Endothelial cell of umbilical vein (primary cell): ENCODE results near the gene C20orf141. TPM values are rescaled to one million over a fixed set of nuclear protein-coding genes. Genes with fewer than 3 reads are reported as not detected.
A peak's percentile ranks its signal among the peaks of the same experiment; 100 is the strongest.

ENCODE experiments used
- BruUV-seq: library from RNA; stranded (reverse); fragments of 400-500 nt; replicated peaks from 2 replicates; lab custom pipeline; 2021; lab: Mats Ljungman, UMichigan
- CTCF ChIA-PET: fragments of 300-600, 350-600 bp; sonication (Branson Sonifier 250); formaldehyde crosslinking; loops from one replicate; lab custom pipeline; 2021; ENCODE audit warnings: antibody characterized with exemption, inconsistent platforms; lab: Charles Lee
- POLR2A ChIA-PET: fragments of 300-600, 350-600 bp; sonication (Branson Sonifier 250); formaldehyde crosslinking; loops from one replicate; lab custom pipeline; 2021; ENCODE audit warnings: antibody characterized with exemption, inconsistent platforms; lab: Charles Lee
- DNase-seq: peaks from one replicate; pipeline ENCODE4 v3.0.0-alpha.2; 2011; ENCODE audit warnings: low read depth, low spot score
- FAIRE-seq: peaks from 2 replicates; lab custom pipeline; 2011; peaks lifted over from hg19 to GRCh38; lab: Jason Lieb, UNC
- H2AFZ ChIP-seq: 2 replicates; pipeline ENCODE4 v1.6.0; 2012; ENCODE audit warnings: low read depth, low read length, control low read depth, inconsistent platforms
- H3K27ac ChIP-seq: 2 replicates; pipeline ENCODE4 v1.5.1; 2011; ENCODE audit warnings: low read depth, mild to moderate bottlenecking, control low read depth, low read length, moderate library complexity; ENCODE audit not compliant: insufficient read depth
- H3K27me3 ChIP-seq, 2 experiments: 2 replicates each; pipeline versions ENCODE4 v1.6.0 to v1.6.1; 2011; ENCODE audit warnings: low read length in 2 of 2, mixed read lengths in 1 of 2; ENCODE audit not compliant: control insufficient read depth in 2 of 2, insufficient read depth in 2 of 2
- H3K36me3 ChIP-seq, 2 experiments: 2 replicates in 1 of 2; 3 replicates in 1 of 2; pipeline ENCODE4 v1.5.1; 2011; ENCODE audit warnings: low read length in 2 of 2, mild to moderate bottlenecking in 1 of 2, moderate library complexity in 1 of 2; ENCODE audit not compliant: control insufficient read depth in 2 of 2, insufficient read depth in 2 of 2; ENCODE audit errors: extremely low read depth in 1 of 2
- H3K4me1 ChIP-seq: 3 replicates; pipeline ENCODE4 v1.5.1; 2011; ENCODE audit warnings: mild to moderate bottlenecking, low read length; ENCODE audit not compliant: control insufficient read depth, insufficient read depth; ENCODE audit errors: extremely low read depth
- H3K4me2 ChIP-seq: 2 replicates; pipeline ENCODE4 v1.6.1; 2011; ENCODE audit warnings: low read length, control low read depth, mixed read lengths; ENCODE audit not compliant: insufficient read depth
- H3K4me3 ChIP-seq, 3 experiments: fragments of 200-600 bp in 1 of 3; sonication (generic), shearing (Covaris generic) in 1 of 3; replicated peaks in 1 of 3; 2 replicates each; pipeline ENCODE4 v1.5.1; 2011 to 2016; ENCODE audit warnings: control low read depth in 3 of 3, low read length in 3 of 3, mild to moderate bottlenecking in 2 of 3, inconsistent platforms in 1 of 3, low read depth in 1 of 3, moderate library complexity in 1 of 3; ENCODE audit not compliant: insufficient read depth in 1 of 3
- H3K79me2 ChIP-seq: 2 replicates; pipeline ENCODE4 v1.6.0; 2012; ENCODE audit warnings: low read length, inconsistent platforms; ENCODE audit not compliant: control insufficient read depth, insufficient read depth
- H3K9ac ChIP-seq: replicated peaks from 2 replicates; pipeline ENCODE3; 2011; ENCODE audit warnings: low read length, control low read depth; ENCODE audit not compliant: insufficient read depth; ENCODE audit errors: extremely low read depth
- H3K9me1 ChIP-seq: replicated peaks from 3 replicates; pipeline ENCODE4 v1.6.0; 2011; ENCODE audit warnings: mild to moderate bottlenecking, low read length; ENCODE audit not compliant: control insufficient read depth, insufficient read depth; ENCODE audit errors: extremely low read depth
- H3K9me3 ChIP-seq: replicated peaks from 2 replicates; pipeline ENCODE4 v1.5.1; 2012; ENCODE audit warnings: low read length, inconsistent platforms; ENCODE audit not compliant: control insufficient read depth, insufficient read depth
- H4K20me1 ChIP-seq: replicated peaks from 2 replicates; pipeline ENCODE3; 2011; ENCODE audit warnings: mild to moderate bottlenecking, low read length; ENCODE audit not compliant: control insufficient read depth, insufficient read depth; ENCODE audit errors: extremely low read depth
- EZH2 ChIP-seq: IDR thresholded peaks from 2 replicates; pipeline ENCODE4 v1.6.1; 2012; ENCODE audit warnings: borderline replicate concordance, low read depth, mild to moderate bottlenecking, moderate library complexity, low read length, inconsistent platforms; ENCODE audit not compliant: severe bottlenecking
- FOS ChIP-seq: IDR thresholded peaks from 2 replicates; pipeline ENCODE4 v1.6.1; 2011; ENCODE audit warnings: mild to moderate bottlenecking, low read length, moderate library complexity, borderline replicate concordance; ENCODE audit not compliant: insufficient read depth
- GATA2 ChIP-seq: IDR thresholded peaks from 2 replicates; pipeline ENCODE4 v1.7.0; 2011; ENCODE audit warnings: low read depth, mild to moderate bottlenecking, moderate library complexity, mixed read lengths, low read length; ENCODE audit not compliant: insufficient read length, insufficient read depth
- JUN ChIP-seq: IDR thresholded peaks from 2 replicates; pipeline ENCODE4 v1.6.1; 2011; ENCODE audit warnings: borderline replicate concordance, low read depth; ENCODE audit not compliant: insufficient read length, insufficient read depth
- MYC ChIP-seq: IDR thresholded peaks from one replicate; pipeline ENCODE4 v1.6.1; 2011; ENCODE audit warnings: mild to moderate bottlenecking, low read depth, low read length
- POLR2A ChIP-seq: IDR thresholded peaks from 2 replicates; pipeline ENCODE4 v1.6.1; 2012; ENCODE audit warnings: low read depth, mild to moderate bottlenecking, control low read depth, low read length
- POLR2AphosphoS5 ChIP-seq: IDR thresholded peaks from 2 replicates; pipeline ENCODE4 v1.6.1; 2012; ENCODE audit warnings: low read depth, mild to moderate bottlenecking, control low read depth, low read length, moderate library complexity; ENCODE audit not compliant: insufficient read depth
- dilution Hi-C: fragments of 300-500 bp; cut with MboI; formaldehyde crosslinking; loops from one replicate; pipeline ENCODE4 v1.15.0; 2019; ENCODE audit warnings: low sequenced_read_pairs; ENCODE audit not compliant: extremely low pct_ligation_motif_present
- intact Hi-C: fragments of 100-400 bp; cut with micrococcal nuclease; formaldehyde crosslinking; loops from one replicate; pipeline ENCODE4 v1.10.0; 2022
- polyA plus RNA-seq, 4 experiments: library from polyadenylated mRNA; depleted of rRNA in 3 of 4; stranded (reverse) in 3 of 4; unstranded in 1 of 4; fragments of >200 nt; gene quantifications; 2 replicates each; pipeline versions ENCODE4 v1.2.1 to v1.2.3, GENCODE V29; 2011 to 2012; ENCODE audit warnings: missing spikeins in 1 of 4
- total RNA-seq: library from RNA; stranded (reverse); gene quantifications from 2 replicates; pipeline ENCODE4 v1.2.3, GENCODE V29; 2021
- TF ChIP-seq, protein P1 (sequence below): IDR thresholded peaks from 2 replicates; pipeline ENCODE4 v1.6.1; 2011; ENCODE audit not compliant: insufficient read depth, insufficient read length
- TF ChIP-seq, protein P2 (sequence below), 2 donors: IDR thresholded peaks; 1 replicate in 1 of 2; 2 replicates in 1 of 2; pipeline ENCODE4 v1.5.1; 2011; ENCODE audit warnings: low read length in 2 of 2, mild to moderate bottlenecking in 2 of 2, moderate library complexity in 2 of 2, control low read depth in 1 of 2, inconsistent platforms in 1 of 2, low read depth in 1 of 2; ENCODE audit not compliant: insufficient read depth in 1 of 2; ENCODE audit errors: extremely low read depth in 1 of 2

Gene C20orf141
- total and polyA plus RNA-seq, 2 donors (not counting 3 experiments of a cell fraction or from before 2014, with no cell fraction given), result not detected

DNA sequence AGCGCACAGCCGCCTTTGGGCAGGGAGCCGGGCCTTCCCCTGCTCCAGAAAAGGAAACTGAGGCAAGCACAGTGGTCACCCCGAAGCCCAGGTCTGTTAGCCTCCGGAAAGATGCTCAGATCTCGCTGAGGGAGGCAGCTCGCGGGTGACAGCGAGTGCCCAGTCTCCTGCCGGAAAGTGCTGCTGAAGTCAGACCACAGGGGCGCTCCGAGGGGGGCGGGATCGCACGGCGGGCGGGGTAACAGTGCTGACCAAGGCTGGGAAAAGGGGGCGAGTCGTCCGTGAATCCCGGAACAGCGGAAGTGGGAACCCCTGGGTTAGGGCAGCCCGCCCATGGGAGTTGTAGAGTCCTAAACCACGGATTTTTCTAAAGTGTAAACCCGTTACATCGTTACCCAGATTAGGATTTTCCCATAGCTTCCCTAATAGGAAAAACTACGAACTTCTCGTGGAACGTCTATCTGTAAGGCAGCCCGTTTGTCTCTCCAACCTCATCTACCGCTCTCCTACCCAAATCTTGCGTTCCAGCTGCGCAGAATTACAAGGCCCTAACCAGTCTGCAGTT is 26.3 kb downstream of the C20orf141 start:
- Histone ChIP-seq H3K79me2 (peaks cover 3% of the 10 kb centered on the region), H3K4me3 (peak overlapping the region; percentile 80 to 92 (median 81)), H4K20me1 (no peaks in the 10 kb centered on the region), H3K36me3 (peaks cover 0 to 2% of the 10 kb centered on the region in 2 experiments), H3K27me3 (no peaks in the 10 kb centered on the region), H3K4me2 (peak overlapping the region; percentile 94), H3K4me1 (peaks cover 4% of the 10 kb centered on the region), H3K9me1 (no peaks in the 10 kb centered on the region), H3K9ac (peak overlapping the region; percentile 56), H3K9me3 (no peaks in the 10 kb centered on the region), H2AFZ (peak overlapping the region; percentile 93), H3K27ac (peak overlapping the region; percentile 16)
- DNase-seq (peak; percentile 59), FAIRE-seq (peak; percentile 62)
- ChIA-PET CTCF (interaction anchor here (1.2 to 2.4 kb wide), 3 partner anchors 11 to 88 kb away, joined by 3 to 15 read pairs (median 4); no protein-coding TSS in a partner anchor), POLR2A (no interaction called here)
- dilution Hi-C loops (no loop called here), intact Hi-C loops (loop anchor here (2.0 kb wide), 1 partner anchor 32 kb away; the partner anchor contains the start of gene PTPRA)
- BruUV-seq, result TSS peak; percentile 61
- TF ChIP-seq EZH2 (no peak), GATA2 (no peak), FOS (no peak), MYC (no peak), JUN (no peak), POLR2A (no peak), POLR2AphosphoS5 (no peak)
- TF ChIP-seq, protein P1, sequence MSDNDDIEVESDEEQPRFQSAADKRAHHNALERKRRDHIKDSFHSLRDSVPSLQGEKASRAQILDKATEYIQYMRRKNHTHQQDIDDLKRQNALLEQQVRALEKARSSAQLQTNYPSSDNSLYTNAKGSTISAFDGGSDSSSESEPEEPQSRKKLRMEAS, result no peak
- TF ChIP-seq, protein P2, sequence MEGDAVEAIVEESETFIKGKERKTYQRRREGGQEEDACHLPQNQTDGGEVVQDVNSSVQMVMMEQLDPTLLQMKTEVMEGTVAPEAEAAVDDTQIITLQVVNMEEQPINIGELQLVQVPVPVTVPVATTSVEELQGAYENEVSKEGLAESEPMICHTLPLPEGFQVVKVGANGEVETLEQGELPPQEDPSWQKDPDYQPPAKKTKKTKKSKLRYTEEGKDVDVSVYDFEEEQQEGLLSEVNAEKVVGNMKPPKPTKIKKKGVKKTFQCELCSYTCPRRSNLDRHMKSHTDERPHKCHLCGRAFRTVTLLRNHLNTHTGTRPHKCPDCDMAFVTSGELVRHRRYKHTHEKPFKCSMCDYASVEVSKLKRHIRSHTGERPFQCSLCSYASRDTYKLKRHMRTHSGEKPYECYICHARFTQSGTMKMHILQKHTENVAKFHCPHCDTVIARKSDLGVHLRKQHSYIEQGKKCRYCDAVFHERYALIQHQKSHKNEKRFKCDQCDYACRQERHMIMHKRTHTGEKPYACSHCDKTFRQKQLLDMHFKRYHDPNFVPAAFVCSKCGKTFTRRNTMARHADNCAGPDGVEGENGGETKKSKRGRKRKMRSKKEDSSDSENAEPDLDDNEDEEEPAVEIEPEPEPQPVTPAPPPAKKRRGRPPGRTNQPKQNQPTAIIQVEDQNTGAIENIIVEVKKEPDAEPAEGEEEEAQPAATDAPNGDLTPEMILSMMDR (IDR thresholded peaks at IDR 0.05; ENCODE audit: extremely low read depth in 1 of 2, insufficient read depth in 1 of 2, low read depth in 1 of 2, low read length in 2 of 2), result no peak
